ENCODE results near the gene TGFBI. TPM values are rescaled to one million over a fixed set of nuclear protein-coding genes. Genes with fewer than 3 reads are reported as not detected.

The TGFBI gene
- total and polyA plus RNA-seq, 2 experiments from 2014 or later: 2.9 to 10.2 TPM

DNA sequence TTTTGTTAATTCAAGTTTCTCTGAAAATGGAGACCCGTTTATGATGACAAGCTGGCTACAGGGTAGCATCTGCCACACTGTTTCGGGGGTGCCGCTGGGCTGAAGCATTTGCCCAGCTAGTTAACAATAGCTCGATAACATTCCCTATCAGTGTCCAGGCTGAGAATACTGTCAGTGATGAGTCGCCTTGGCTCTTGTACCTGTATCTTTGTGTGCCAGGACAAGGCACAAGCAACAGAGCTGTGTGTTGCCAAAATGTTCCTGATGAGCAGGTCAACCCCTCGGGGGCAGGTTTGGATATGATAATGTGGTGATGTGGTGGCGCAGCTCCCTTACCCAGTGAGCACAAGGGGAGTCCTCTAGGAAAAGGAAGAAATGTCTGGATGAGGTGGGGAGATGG lies 7.0 kb downstream of the TGFBI start:
- no peaks in the 10 kb centered on the region for H3K9me3 ChIP-seq (ENCODE audit: low read depth)
- H3K4me1 ChIP-seq (ENCODE audit: low read depth): no peaks in the 10 kb centered on the region
- H3K27ac ChIP-seq: no peak overlapping the region
- H3K4me3 ChIP-seq: no peak overlapping the region
- DNase-seq (ENCODE audit: low read depth in 1 of 2, low spot score in 1 of 2): no peak
- no peaks in the 10 kb centered on the region for H3K36me3 ChIP-seq
- H3K27me3 ChIP-seq: peaks cover 7% of the 10 kb centered on the region
- TF ChIP-seq, protein P1, sequence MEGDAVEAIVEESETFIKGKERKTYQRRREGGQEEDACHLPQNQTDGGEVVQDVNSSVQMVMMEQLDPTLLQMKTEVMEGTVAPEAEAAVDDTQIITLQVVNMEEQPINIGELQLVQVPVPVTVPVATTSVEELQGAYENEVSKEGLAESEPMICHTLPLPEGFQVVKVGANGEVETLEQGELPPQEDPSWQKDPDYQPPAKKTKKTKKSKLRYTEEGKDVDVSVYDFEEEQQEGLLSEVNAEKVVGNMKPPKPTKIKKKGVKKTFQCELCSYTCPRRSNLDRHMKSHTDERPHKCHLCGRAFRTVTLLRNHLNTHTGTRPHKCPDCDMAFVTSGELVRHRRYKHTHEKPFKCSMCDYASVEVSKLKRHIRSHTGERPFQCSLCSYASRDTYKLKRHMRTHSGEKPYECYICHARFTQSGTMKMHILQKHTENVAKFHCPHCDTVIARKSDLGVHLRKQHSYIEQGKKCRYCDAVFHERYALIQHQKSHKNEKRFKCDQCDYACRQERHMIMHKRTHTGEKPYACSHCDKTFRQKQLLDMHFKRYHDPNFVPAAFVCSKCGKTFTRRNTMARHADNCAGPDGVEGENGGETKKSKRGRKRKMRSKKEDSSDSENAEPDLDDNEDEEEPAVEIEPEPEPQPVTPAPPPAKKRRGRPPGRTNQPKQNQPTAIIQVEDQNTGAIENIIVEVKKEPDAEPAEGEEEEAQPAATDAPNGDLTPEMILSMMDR (IDR thresholded peaks at IDR 0.05; ENCODE audit: low read depth, low read length): no peak

DNA sequence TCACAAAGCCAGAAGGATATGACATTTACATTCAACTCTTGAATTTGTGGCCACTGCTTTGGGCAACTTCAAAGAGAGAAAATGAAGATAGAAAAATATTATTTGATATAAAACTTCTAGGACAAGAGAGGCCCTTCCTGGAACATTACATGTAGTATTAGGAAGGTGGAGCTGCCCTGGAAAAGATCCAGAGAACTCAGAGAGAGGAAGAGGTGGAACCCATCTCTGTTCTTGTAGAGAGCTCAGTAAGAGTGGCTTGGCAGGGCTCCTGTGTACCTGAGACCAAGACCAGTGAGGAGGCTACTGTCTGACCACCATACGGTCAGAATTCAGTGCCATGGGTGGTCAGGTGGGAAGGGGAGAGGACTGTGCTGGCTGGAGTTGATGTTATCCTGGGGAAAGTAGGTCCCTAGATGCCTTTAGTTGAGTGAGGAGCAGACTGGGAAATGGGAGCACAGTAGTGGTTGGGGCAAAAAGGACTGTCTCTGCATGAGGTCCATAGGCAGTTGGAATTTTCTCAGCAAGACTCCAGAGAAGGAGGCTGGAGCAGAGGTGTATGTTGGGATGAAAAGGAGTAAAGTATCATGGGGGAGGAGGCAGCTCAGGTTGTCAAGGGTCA lies 7.6 kb downstream of the TGFBI start:
- Histone ChIP-seq H3K4me1 (ENCODE audit: low read depth) (no peaks in the 10 kb centered on the region), H3K9me3 (ENCODE audit: low read depth) (no peaks in the 10 kb centered on the region), H3K4me3 (no peak overlapping the region), H3K36me3 (no peaks in the 10 kb centered on the region), H3K27me3 (peaks cover 3% of the 10 kb centered on the region), H3K27ac (no peak overlapping the region)
- TF ChIP-seq, protein P1 (IDR thresholded peaks at IDR 0.05; ENCODE audit: low read depth, low read length): no peak
- no peak for DNase-seq (ENCODE audit: low read depth in 1 of 2, low spot score in 1 of 2)

DNA sequence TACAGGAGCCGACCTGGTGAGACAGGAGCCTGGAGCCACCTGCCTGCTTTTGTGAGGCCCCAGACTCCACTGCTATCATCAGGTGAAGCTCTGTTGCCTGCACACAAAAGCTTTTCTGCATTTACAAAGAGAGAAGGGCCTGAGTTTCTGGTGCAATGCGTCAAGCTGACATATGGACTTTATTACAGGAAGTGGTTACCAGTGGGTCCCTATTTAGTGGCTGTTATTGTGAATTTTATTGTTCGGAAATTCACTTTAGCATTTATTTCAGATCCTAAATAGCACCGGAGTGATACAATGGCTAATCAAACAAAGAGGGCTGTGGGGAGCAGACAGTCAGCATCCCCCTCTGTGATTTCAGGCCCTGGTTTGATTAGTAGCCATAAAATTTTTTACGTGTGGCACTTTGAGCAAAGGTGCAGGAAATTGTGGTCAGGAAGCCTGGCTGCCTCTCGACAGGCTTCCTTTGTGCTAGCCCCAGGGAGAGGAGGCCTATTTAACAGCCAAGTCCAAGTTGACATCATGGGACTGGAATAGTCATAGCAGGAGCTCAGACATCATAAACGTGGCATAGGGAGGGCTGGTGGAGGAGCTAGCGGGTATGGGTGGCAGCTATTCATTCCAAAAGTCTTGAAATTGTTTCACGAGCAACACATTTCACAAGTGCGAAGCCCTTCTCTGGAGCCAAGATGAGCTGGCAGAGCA lies 8.4 kb downstream of the TGFBI start:
- Histone ChIP-seq H3K4me3 (no peak overlapping the region), H3K9me3 (ENCODE audit: low read depth) (no peaks in the 10 kb centered on the region), H3K27me3 (no peaks in the 10 kb centered on the region), H3K4me1 (ENCODE audit: low read depth) (no peaks in the 10 kb centered on the region), H3K27ac (no peak overlapping the region), H3K36me3 (no peaks in the 10 kb centered on the region)
- TF ChIP-seq, protein P1 (IDR thresholded peaks at IDR 0.05; ENCODE audit: low read depth, low read length): no peak
- DNase-seq (ENCODE audit: low read depth in 1 of 2, low spot score in 1 of 2): peak in 1 of 2 donors; percentile 62

DNA sequence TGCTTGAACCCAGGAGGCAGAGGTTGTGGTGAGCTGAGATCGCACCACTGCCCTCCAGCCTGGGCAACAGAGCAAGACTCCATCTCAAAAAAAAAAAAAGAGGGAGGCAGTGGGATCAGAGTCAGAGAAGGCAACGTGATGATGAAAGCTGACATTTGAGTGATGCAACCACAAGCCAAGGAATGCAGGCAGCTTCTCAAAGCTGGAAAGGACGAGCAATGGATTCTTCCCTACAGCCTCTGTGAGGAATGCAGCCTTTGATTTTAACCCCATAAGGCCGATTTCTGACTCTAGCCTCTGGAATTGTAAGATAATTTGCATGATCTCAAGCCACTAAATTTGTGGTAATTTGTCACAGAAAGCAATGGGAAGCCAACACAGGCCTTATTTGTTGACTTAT lies 9.8 kb downstream of the TGFBI start:
- H3K4me3 ChIP-seq: no peak overlapping the region
- no peaks in the 10 kb centered on the region for H3K36me3 ChIP-seq
- no peaks in the 10 kb centered on the region for H3K9me3 ChIP-seq (ENCODE audit: low read depth)
- DNase-seq (ENCODE audit: low read depth in 1 of 2, low spot score in 1 of 2): peak in 1 of 2 donors; percentile 64
- H3K27ac ChIP-seq: no peak overlapping the region
- no peaks in the 10 kb centered on the region for H3K4me1 ChIP-seq (ENCODE audit: low read depth)
- H3K27me3 ChIP-seq: no peaks in the 10 kb centered on the region
- TF ChIP-seq, protein P1 (IDR thresholded peaks at IDR 0.05; ENCODE audit: low read depth, low read length): no peak

DNA sequence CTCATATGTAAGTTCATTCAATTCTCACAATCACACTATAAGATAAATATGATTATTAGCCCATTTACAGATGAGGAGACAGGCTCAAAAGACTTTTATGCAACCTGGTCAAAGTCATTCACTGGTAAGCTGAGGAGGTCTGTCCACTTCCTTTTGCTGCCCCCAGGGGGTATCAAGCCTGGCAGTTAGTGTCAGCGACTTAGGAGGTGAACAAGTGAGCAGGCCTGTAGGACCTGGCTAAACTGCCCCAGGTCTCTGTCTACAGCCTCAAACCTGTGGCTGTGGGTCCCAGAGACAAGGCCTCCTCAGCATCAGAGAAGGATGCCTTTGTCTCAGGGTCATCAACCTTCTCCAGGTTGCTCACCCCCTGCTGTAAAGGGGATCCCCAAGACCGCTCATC lies 10.4 kb downstream of the TGFBI start:
- Histone ChIP-seq H3K4me1 (ENCODE audit: low read depth) (no peaks in the 10 kb centered on the region), H3K9me3 (ENCODE audit: low read depth) (no peaks in the 10 kb centered on the region), H3K36me3 (no peaks in the 10 kb centered on the region), H3K4me3 (no peak overlapping the region), H3K27me3 (no peaks in the 10 kb centered on the region), H3K27ac (no peak overlapping the region)
- no peak for DNase-seq (ENCODE audit: low read depth in 1 of 2, low spot score in 1 of 2)
- TF ChIP-seq, protein P1 (IDR thresholded peaks at IDR 0.05; ENCODE audit: low read depth, low read length): no peak

All from cardiac muscle cell (in vitro differentiated cells and primary cell).